ENCODE data around the gene ZNRF3.

The ZNRF3 gene

GRCh38 chr22:29074276-29074772, 191.0 kb downstream of the ZNRF3 start:
- no peak for TF ChIP-seq CTCF (conservative IDR thresholded peaks at IDR 0.05; ENCODE audit: low read depth, low read length)
- no peak for DNase-seq (ENCODE audit: low read depth)
- H3K4me3 ChIP-seq (ENCODE audit: low read length), result peak overlapping the region; percentile 56

- peak; percentile 7 for TF ChIP-seq CTCF (conservative IDR thresholded peaks at IDR 0.05; ENCODE audit: low read depth, low read length)
- DNase-seq (ENCODE audit: low read depth), result no peak
- no peak overlapping the region for H3K4me3 ChIP-seq (ENCODE audit: low read length)
Observed at GRCh38 chr22:29078036-29078868, 194.9 kb downstream of the ZNRF3 start.

- no peak for TF ChIP-seq CTCF (conservative IDR thresholded peaks at IDR 0.05; ENCODE audit: low read depth, low read length)
- DNase-seq (ENCODE audit: low read depth), result no peak
- H3K4me3 ChIP-seq (ENCODE audit: low read length), result no peak overlapping the region
Observed at GRCh38 chr22:29078869-29079207, 195.5 kb downstream of the ZNRF3 start.

GRCh38 chr22:29079218-29079901, 196.0 kb downstream of the ZNRF3 start:
- no peak for TF ChIP-seq CTCF (conservative IDR thresholded peaks at IDR 0.05; ENCODE audit: low read depth, low read length)
- DNase-seq (ENCODE audit: low read depth), result peak; percentile 68
- H3K4me3 ChIP-seq (ENCODE audit: low read length), result no peak overlapping the region

GRCh38 chr22:29080106-29080975, 197.0 kb downstream of the ZNRF3 start:
- no peak for TF ChIP-seq CTCF (conservative IDR thresholded peaks at IDR 0.05; ENCODE audit: low read depth, low read length)
- no peak overlapping the region for H3K4me3 ChIP-seq (ENCODE audit: low read length)
- no peak for DNase-seq (ENCODE audit: low read depth)

- no peak for TF ChIP-seq CTCF (conservative IDR thresholded peaks at IDR 0.05; ENCODE audit: low read depth, low read length)
- no peak overlapping the region for H3K4me3 ChIP-seq (ENCODE audit: low read length)
- no peak for DNase-seq (ENCODE audit: low read depth)
Observed at GRCh38 chr22:29081517-29082236, 198.3 kb downstream of the ZNRF3 start.

Data from retinal pigment epithelial cell (primary cell).